ENCODE measurements around the gene TNNI3K.

GRCh38 chr1:74513411-74514300 lies 278.5 kb downstream of the TNNI3K start:
- no peak for TF ChIP-seq CTCF (IDR thresholded peaks at IDR 0.05; ENCODE audit: insufficient read depth, low read length)
- no peak for TF ChIP-seq POLR2AphosphoS5 (IDR thresholded peaks at IDR 0.05; ENCODE audit: low read depth)
- TF ChIP-seq REST (IDR thresholded peaks at IDR 0.05; ENCODE audit: insufficient replicate concordance, low read depth): no peak
- TF ChIP-seq GABPA (IDR thresholded peaks at IDR 0.05; ENCODE audit: low read depth): no peak

Data from HL-60 (cell line).